Keratinocyte (primary cell): ENCODE data around the gene UBR7. TPM values are rescaled to one million over a fixed set of nuclear protein-coding genes. Genes with fewer than 3 reads are reported as not detected.
A peak's percentile ranks its signal among the peaks of the same experiment; 100 is the strongest.

ENCODE experiments used
- DNase-seq: peaks from one replicate; pipeline ENCODE4 v3.0.0-alpha.2; 2011; ENCODE audit warnings: low read depth, missing footprints, low spot score
- FAIRE-seq: peaks from 2 replicates; lab custom pipeline; 2011; peaks lifted over from hg19 to GRCh38; lab: Jason Lieb, UNC
- H2AFZ ChIP-seq: 2 replicates; pipeline ENCODE4 v1.6.0; 2012; ENCODE audit warnings: low read length, control low read depth, inconsistent platforms; ENCODE audit not compliant: control insufficient read depth
- H3K27ac ChIP-seq: 2 replicates; pipeline ENCODE4 v1.5.1; 2011; ENCODE audit warnings: low read length; ENCODE audit not compliant: control insufficient read depth, insufficient read depth
- H3K27me3 ChIP-seq: 3 replicates; pipeline ENCODE4 v1.6.0; 2011; ENCODE audit warnings: low read length; ENCODE audit not compliant: control insufficient read depth, insufficient read depth; ENCODE audit errors: extremely low read depth
- H3K36me3 ChIP-seq, 2 experiments: 2 replicates in 1 of 2; 3 replicates in 1 of 2; pipeline ENCODE4 v1.5.1; 2011; ENCODE audit warnings: low read length in 2 of 2, mild to moderate bottlenecking in 1 of 2; ENCODE audit not compliant: control insufficient read depth in 2 of 2, insufficient read depth in 2 of 2; ENCODE audit errors: extremely low read depth in 1 of 2
- H3K4me1 ChIP-seq: 3 replicates; pipeline ENCODE4 v1.5.1; 2011; ENCODE audit warnings: low read length; ENCODE audit not compliant: control insufficient read depth, insufficient read depth; ENCODE audit errors: extremely low read depth
- H3K4me2 ChIP-seq: 3 replicates; pipeline ENCODE4 v1.6.0; 2011; ENCODE audit warnings: low read depth, low read length; ENCODE audit not compliant: control insufficient read depth, insufficient read depth; ENCODE audit errors: extremely low read depth
- H3K4me3 ChIP-seq, 3 experiments: fragments of 200-600 bp in 1 of 3; sonication (generic) in 1 of 3; 2 replicates in 2 of 3; 3 replicates in 1 of 3; pipeline ENCODE4 v1.5.1; 2011 to 2016; ENCODE audit warnings: low read length in 3 of 3, mild to moderate bottlenecking in 3 of 3, control low read depth in 2 of 3, inconsistent platforms in 1 of 3, low read depth in 1 of 3, mixed read lengths in 1 of 3, mixed run types in 1 of 3, moderate library complexity in 1 of 3; ENCODE audit not compliant: control insufficient read depth in 2 of 3, insufficient read depth in 2 of 3; ENCODE audit errors: extremely low read depth in 1 of 3
- H3K79me2 ChIP-seq: 2 replicates; pipeline ENCODE4 v1.6.0; 2012; ENCODE audit warnings: low read length; ENCODE audit not compliant: control insufficient read depth, insufficient read depth
- H3K9ac ChIP-seq: 3 replicates; pipeline ENCODE4 v1.6.0; 2011; ENCODE audit warnings: low read length; ENCODE audit not compliant: control insufficient read depth, insufficient read depth; ENCODE audit errors: extremely low read depth
- H3K9me1 ChIP-seq: 3 replicates; pipeline ENCODE4 v1.6.0; 2011; ENCODE audit warnings: low read length; ENCODE audit not compliant: control insufficient read depth, insufficient read depth; ENCODE audit errors: extremely low read depth
- H3K9me3 ChIP-seq: 2 replicates; pipeline ENCODE4 v1.5.1; 2012; ENCODE audit warnings: low read depth, low read length; ENCODE audit not compliant: control insufficient read depth
- H4K20me1 ChIP-seq: 3 replicates; pipeline ENCODE4 v1.6.0; 2011; ENCODE audit warnings: low read length; ENCODE audit not compliant: control insufficient read depth, insufficient read depth; ENCODE audit errors: extremely low read depth
- CTCF ChIP-seq, 3 experiments: IDR thresholded peaks in 1 of 3; conservative IDR thresholded peaks in 1 of 3; optimal IDR thresholded peaks in 1 of 3; 2 replicates in 2 of 3; 3 replicates in 1 of 3; pipeline versions ENCODE3 to v1.5.1; 2011; ENCODE audit warnings: low read length in 3 of 3, mild to moderate bottlenecking in 3 of 3, moderate library complexity in 2 of 3, control low read depth in 1 of 3, inconsistent platforms in 1 of 3; ENCODE audit not compliant: insufficient read depth in 2 of 3; ENCODE audit errors: extremely low read depth in 1 of 3
- EZH2 ChIP-seq: IDR thresholded peaks from one replicate; pipeline ENCODE4 v1.6.1; 2012; ENCODE audit warnings: inconsistent platforms, mild to moderate bottlenecking, low read length, moderate library complexity
- dilution Hi-C: fragments of 300-500 bp; cut with MboI; formaldehyde crosslinking; loops from one replicate; pipeline ENCODE4 v1.7.0; 2020; ENCODE audit warnings: low sequenced_read_pairs; ENCODE audit not compliant: extremely low pct_ligation_motif_present
- polyA plus RNA-seq, 5 experiments: library from polyadenylated mRNA; depleted of rRNA in 3 of 5; stranded (reverse) in 3 of 5; stranded (forward) in 1 of 5; unstranded in 1 of 5; fragments of >200 nt; gene quantifications; 1 replicate in 1 of 5; 2 replicates in 3 of 5; 3 replicates in 1 of 5; pipeline versions ENCODE4 v1.2.1 to v1.2.3, GENCODE V29; 2011 to 2012; ENCODE audit warnings: missing spikeins in 2 of 5, low read depth in 1 of 5, low replicate concordance in 1 of 5

UBR7 gene
- polyA plus RNA-seq, 1 donor (not counting 4 experiments of a cell fraction or from before 2014, with no cell fraction given), result 17.2 TPM

DNA sequence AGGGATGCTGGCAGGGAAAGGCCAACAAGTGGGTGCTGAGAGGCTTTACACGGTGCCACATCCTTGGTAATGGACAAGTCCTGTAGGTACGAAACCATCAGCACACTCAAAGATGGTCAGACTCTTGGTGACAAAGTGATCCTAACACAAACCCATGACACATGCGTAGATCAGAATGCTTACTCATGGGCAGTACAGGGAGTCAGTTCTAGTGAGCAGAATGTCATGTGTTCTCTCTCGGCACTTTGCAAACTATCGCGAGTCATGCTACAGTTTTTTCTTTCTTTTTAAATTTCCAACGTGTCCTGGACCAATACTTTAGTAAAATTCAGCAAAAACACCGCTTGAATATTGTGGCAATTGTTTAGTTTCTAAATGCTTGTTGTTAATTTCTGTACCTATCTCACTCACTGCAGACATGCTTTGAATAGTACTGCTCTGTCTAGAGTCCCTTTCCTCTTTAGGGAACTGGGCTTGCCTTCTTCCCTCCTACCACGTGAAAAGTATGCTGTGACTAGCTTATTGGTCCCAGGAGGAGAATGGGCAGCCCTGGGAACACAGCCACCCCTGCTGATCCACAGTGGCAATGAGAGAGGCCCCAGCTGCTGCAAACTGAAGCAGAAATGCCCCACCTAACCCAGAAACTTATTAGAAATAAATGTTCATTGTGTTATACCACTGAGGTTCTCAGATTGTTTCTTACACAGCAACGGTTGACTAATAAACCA is 62.4 kb downstream of the UBR7 start:
- Histone ChIP-seq H3K9me1 (peaks cover 6% of the 10 kb centered on the region), H3K9ac (no peak overlapping the region), H3K27ac (no peak overlapping the region), H3K9me3 (no peaks in the 10 kb centered on the region), H3K4me1 (peaks cover 4% of the 10 kb centered on the region), H3K27me3 (no peaks in the 10 kb centered on the region), H3K36me3 (peaks cover 5 to 11% of the 10 kb centered on the region in 2 experiments), H4K20me1 (no peaks in the 10 kb centered on the region), H3K79me2 (peaks cover 61% of the 10 kb centered on the region), H3K4me2 (no peak overlapping the region), H2AFZ (no peak overlapping the region), H3K4me3 (no peak overlapping the region)
- no peak for TF ChIP-seq CTCF (optimal IDR thresholded peaks at IDR 0.05 in 1 of 3, IDR thresholded peaks at IDR 0.05 in 1 of 3, conservative IDR thresholded peaks at IDR 0.05 in 1 of 3; ENCODE audit: extremely low read depth in 1 of 3, insufficient read depth in 2 of 3, low read length in 3 of 3)
- TF ChIP-seq EZH2, result no peak
- DNase-seq (peak; percentile 4), FAIRE-seq (peak; percentile 13)
- dilution Hi-C loops, result no loop called here

DNA sequence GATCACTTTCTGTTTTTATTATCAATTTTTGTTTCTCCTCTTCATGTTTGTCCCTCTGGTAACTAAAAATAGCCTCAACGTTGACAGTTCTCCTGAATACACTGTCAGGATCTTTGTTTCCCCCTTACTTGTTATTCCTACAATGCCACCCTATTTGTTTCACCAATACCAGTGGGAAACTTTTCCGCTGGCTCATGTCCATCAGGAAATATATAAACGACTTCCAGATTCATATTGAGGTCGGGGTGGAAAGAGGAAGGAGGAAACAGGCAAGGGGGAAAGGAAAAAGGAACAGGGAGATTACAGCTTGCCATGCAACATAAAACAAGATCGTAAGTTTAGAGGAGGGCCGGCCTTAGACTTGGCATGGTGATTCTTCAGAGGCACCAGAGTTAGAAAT is 64.1 kb downstream of the UBR7 start:
- dilution Hi-C loops, result no loop called here
- Histone ChIP-seq H4K20me1 (no peaks in the 10 kb centered on the region), H3K9ac (no peak overlapping the region), H3K79me2 (peaks cover 50% of the 10 kb centered on the region), H3K9me1 (peaks cover 6% of the 10 kb centered on the region), H3K4me1 (peaks cover 4% of the 10 kb centered on the region), H3K27ac (no peak overlapping the region), H3K9me3 (no peaks in the 10 kb centered on the region), H2AFZ (no peak overlapping the region), H3K36me3 (peaks cover 5 to 11% of the 10 kb centered on the region in 2 experiments), H3K27me3 (no peaks in the 10 kb centered on the region), H3K4me2 (no peak overlapping the region), H3K4me3 (no peak overlapping the region)
- DNase-seq (no peak), FAIRE-seq (no peak)
- TF ChIP-seq CTCF (optimal IDR thresholded peaks at IDR 0.05 in 1 of 3, IDR thresholded peaks at IDR 0.05 in 1 of 3, conservative IDR thresholded peaks at IDR 0.05 in 1 of 3; ENCODE audit: extremely low read depth in 1 of 3, insufficient read depth in 2 of 3, low read length in 3 of 3), result no peak
- TF ChIP-seq EZH2, result no peak
